Central memory CD8-positive, alpha-beta T cell (primary cell): ENCODE results near the gene GLT6D1.

Source experiments
- ATAC-seq: fragments of 150-1000 bp; cut with Tn5 transposase; replicated peaks from 2 replicates; pipeline ENCODE4 v1.10.0; 2022; ENCODE audit warnings: mild to moderate bottlenecking, moderate FRiP score, moderate number of reproducible peaks; ENCODE audit not compliant: poor library complexity, severe bottlenecking; ENCODE audit errors: extremely low read depth
- DNase-seq, 2 donors: peaks; one replicate each; pipeline ENCODE4 v3.0.0; 2021; ENCODE audit warnings: low spot score in 2 of 2
- H3K27ac Mint-ChIP-seq: one replicate; pipeline ENCODE4 v1.8.0; 2022; ENCODE audit warnings: low read depth, mild to moderate bottlenecking, moderate library complexity, mixed read lengths
- H3K27me3 Mint-ChIP-seq: one replicate; pipeline ENCODE4 v1.8.0; 2022; ENCODE audit warnings: mixed read lengths
- H3K36me3 Mint-ChIP-seq: one replicate; pipeline ENCODE4 v1.8.0; 2022; ENCODE audit warnings: mild to moderate bottlenecking, moderate library complexity, mixed read lengths; ENCODE audit not compliant: insufficient read depth
- H3K4me1 Mint-ChIP-seq: one replicate; pipeline ENCODE4 v1.8.0; 2022; ENCODE audit warnings: mixed read lengths
- H3K4me3 Mint-ChIP-seq: one replicate; pipeline ENCODE4 v1.8.0; 2022; ENCODE audit warnings: mild to moderate bottlenecking, moderate library complexity, mixed read lengths
- H3K9me3 Mint-ChIP-seq: one replicate; pipeline ENCODE4 v1.8.0; 2022; ENCODE audit warnings: mixed read lengths

Gene GLT6D1

DNA sequence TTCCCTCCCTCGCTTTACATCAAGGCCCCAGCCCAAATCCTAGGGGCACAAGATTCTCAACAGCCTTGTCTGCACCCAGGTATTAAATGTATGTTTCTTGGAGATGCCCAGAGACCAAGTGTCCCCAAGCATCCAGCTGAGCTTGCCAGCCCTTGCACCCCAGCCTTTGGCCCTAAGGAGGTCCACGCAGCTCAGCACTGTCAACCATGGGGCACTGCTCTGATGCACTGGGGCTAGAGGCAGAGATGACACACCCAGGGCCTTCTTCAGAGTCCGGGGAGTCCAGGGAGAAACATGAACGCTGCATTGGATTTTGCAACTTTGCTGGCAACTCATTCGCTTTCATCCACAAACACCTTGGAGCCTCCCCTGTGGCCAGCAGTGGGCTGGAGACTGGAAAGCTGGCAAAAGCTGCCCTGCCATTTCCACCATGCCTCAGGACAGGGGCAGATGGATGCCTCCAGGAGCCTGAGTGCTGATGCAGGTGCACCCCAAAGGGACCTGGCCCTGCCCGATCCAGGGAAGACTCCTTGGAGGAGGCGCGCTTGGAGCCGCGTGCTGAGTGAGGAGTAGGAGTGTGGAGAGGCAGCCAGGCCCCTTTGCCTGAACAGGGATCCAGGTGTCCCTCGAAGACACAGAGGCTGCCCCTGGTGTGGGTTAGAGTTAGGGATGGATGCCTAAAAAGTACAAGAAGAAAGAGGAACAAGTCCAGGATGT is 58.5 kb downstream of the GLT6D1 start:
- Mint-ChIP-seq H3K9me3 (no peaks in the 10 kb centered on the region), H3K27ac (no peak overlapping the region), H3K36me3 (no peaks in the 10 kb centered on the region), H3K27me3 (peaks cover 9% of the 10 kb centered on the region), H3K4me3 (no peak overlapping the region), H3K4me1 (no peaks in the 10 kb centered on the region)
- no peak for ATAC-seq
- DNase-seq: no peak

DNA sequence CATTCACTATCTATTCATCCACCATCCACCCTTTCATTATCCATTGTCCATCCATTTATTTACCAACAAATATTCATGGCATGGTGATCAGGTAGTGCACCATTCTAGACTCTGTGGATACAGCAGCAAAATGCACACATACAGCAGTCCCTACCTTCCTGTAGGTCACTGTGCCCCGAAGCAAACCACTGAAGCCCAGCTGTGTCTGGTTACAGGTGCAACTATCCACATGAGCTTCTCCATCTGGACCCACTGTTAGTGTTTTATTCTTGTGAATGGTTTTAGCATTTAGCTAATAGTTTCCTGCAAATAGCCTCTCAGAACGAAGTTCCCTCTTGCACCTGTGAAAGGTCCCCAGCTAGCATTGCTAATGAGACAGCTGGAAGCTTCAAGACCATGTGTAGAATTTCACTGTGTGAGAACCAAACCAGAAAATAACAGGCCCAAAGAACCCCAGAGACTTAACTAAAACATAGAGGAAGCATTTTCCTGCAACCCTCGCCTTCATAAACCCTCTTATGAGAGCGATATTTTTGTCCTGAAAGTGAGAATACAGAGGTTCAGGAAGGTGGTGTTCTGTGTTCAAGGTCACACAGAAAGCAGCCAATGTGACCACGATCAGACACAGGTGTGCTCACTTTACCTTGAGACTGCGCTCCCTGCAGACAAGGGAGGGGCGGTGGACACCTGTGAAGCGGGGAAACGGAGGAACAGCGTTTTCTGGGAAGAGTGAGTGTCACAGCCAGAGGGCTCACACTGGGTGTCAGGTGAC is 59.3 kb downstream of the GLT6D1 start:
- no peak for ATAC-seq
- no peak overlapping the region for H3K27ac Mint-ChIP-seq
- no peak for DNase-seq
- no peak overlapping the region for H3K4me3 Mint-ChIP-seq
- H3K27me3 Mint-ChIP-seq: peaks cover 7% of the 10 kb centered on the region
- no peaks in the 10 kb centered on the region for H3K36me3 Mint-ChIP-seq
- no peaks in the 10 kb centered on the region for H3K4me1 Mint-ChIP-seq
- H3K9me3 Mint-ChIP-seq: no peaks in the 10 kb centered on the region

DNA sequence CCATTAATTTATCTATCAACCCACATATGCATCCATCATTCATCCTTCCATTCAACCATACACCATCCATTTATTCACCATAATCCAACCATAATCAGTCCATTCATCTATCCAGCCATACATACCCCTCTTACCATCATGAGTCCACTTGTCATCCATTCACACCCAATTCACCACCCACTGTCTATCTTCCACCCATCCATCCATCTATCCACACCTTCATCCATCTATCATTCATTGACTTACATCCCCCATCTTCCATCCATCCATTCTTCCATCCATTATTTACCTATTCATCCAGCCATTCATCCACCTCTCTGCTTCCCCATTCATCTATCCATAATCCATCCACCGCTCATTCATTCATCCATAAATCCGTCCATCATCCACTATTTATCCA is 60.0 kb downstream of the GLT6D1 start:
- no peak for DNase-seq
- Mint-ChIP-seq H3K4me3 (no peak overlapping the region), H3K4me1 (no peaks in the 10 kb centered on the region), H3K36me3 (no peaks in the 10 kb centered on the region), H3K27me3 (no peaks in the 10 kb centered on the region), H3K9me3 (no peaks in the 10 kb centered on the region), H3K27ac (no peak overlapping the region)
- no peak for ATAC-seq

DNA sequence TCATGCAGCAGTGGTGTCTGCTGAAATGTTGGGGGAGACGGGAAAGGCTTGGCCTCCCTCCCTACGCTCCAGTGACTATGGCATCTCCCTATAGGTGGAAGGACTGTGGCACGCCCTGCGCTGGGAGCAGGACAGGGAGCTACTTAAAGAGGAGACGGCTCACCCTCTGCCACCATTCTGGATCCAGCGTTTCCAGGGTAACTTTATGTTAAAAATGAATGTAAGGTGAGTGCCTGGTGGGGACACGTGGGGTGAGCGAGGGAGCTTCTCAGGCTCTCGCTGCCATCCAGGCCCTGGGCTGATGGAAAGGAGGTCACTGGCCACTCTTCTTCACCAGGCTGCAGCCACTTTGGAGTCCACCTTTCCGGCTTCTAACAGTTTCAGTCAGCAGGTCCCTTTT is 62.1 kb downstream of the GLT6D1 start:
- H3K4me1 Mint-ChIP-seq: no peaks in the 10 kb centered on the region
- ATAC-seq: no peak

DNA sequence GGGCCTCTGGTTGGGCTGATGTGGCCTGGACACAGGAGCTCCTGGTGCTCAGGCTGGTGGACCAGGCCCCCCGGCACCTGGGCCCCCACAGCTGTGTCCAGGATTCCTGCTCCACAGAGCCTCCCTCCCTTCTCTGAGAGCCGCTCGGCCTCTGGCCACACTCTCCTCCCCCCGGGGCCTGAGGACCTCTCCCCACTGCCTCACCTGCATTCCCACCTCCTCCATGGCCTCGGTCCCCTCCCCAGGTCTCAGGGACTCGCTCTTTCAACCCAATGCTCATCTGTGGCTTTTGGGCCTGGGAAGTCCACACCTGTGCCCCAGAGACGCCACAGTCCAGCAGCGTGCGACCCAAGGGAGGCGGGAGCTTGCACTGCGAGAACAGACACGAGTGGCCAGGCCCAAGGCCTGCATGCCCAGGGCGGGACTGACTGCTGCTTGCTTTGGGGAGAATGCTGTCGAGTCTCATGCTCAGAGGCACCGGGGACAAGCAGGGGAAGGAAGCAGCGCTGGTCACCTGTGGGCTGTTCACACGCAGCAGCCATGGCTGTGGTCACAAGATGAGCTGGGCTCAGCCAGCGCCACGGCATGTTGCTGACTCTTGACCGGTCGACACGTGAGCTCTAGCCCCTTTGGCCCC is 63.2 kb downstream of the GLT6D1 start:
- Mint-ChIP-seq H3K4me1 (no peaks in the 10 kb centered on the region), H3K4me3 (no peak overlapping the region), H3K27ac (no peak overlapping the region), H3K36me3 (no peaks in the 10 kb centered on the region), H3K9me3 (no peaks in the 10 kb centered on the region), H3K27me3 (no peaks in the 10 kb centered on the region)
- ATAC-seq: no peak
- DNase-seq: no peak

More for the DNA sequence above, 62.1 kb downstream of the GLT6D1 start:
- DNase-seq: no peak
- no peaks in the 10 kb centered on the region for H3K36me3 Mint-ChIP-seq
- no peaks in the 10 kb centered on the region for H3K27me3 Mint-ChIP-seq
- H3K9me3 Mint-ChIP-seq: no peaks in the 10 kb centered on the region
- H3K27ac Mint-ChIP-seq: no peak overlapping the region
- H3K4me3 Mint-ChIP-seq: no peak overlapping the region

DNA sequence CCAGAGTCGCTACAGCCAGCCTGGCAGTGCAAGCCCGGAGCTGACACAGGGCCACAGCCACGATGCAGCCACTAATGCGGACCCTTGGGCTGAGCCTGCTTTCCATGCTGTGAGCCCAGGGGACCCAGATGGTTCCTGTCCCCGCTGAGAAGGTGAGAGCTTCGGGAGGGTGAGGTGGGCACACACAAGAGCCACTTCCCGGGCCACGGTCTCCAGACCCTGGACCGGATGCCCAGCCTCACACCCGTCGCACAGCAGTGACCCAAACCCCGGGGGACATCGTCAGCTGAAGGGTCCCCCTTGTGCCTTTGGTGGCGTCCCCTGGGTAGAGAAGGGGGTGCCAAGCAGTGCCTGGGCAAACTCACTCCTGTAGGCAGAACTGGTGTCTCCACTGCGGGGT is 64.4 kb downstream of the GLT6D1 start:
- H3K4me3 Mint-ChIP-seq: no peak overlapping the region
- DNase-seq (no peak), ATAC-seq (no peak)
- H3K4me1 Mint-ChIP-seq: no peaks in the 10 kb centered on the region
- no peaks in the 10 kb centered on the region for H3K36me3 Mint-ChIP-seq
- H3K9me3 Mint-ChIP-seq: no peaks in the 10 kb centered on the region
- no peak overlapping the region for H3K27ac Mint-ChIP-seq
- H3K27me3 Mint-ChIP-seq: no peaks in the 10 kb centered on the region

DNA sequence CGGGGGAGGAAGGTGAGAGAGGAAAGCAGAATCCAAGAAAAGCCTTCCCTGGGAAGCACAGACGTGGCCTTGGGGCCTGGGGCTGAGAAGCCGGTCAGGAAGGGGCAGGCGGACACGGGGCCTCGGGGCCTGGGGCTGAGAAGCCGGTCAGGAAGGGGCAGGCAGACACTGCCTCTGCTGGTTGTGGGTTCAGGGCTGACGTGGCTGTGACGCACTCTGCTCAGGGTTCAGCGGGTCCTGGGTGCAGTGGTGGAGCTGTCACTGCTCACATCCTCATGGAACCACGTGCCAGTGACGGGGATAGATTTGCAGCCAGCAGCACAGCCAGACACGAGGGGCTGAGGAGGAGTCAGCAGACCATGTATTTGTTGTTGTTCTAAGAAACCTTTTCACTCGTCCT is 65.0 kb downstream of the GLT6D1 start:
- H3K27ac Mint-ChIP-seq: no peak overlapping the region
- H3K27me3 Mint-ChIP-seq: no peaks in the 10 kb centered on the region
- peaks cover under 1% of the 10 kb centered on the region for H3K9me3 Mint-ChIP-seq
- no peak for ATAC-seq
- DNase-seq: no peak
- H3K4me3 Mint-ChIP-seq: no peak overlapping the region
- H3K4me1 Mint-ChIP-seq: no peaks in the 10 kb centered on the region
- H3K36me3 Mint-ChIP-seq: no peaks in the 10 kb centered on the region
